ENCODE data around the gene TOM1.

GRCh38 chr22:35352214-35353111 lies 52.8 kb downstream of the TOM1 start:
- peak; percentile 5 to 63 (median 11) for TF ChIP-seq CTCF (IDR thresholded peaks at IDR 0.05)
- TF ChIP-seq EP300 (IDR thresholded peaks at IDR 0.05): peak in 1 of 2 donors; percentile 67
- TF ChIP-seq POLR2A (IDR thresholded peaks at IDR 0.05): peak in 1 of 2 donors; percentile 33

Measured in tibial nerve (tissue), 4 donors.